HG03108 (cell line): ENCODE data around the gene TUBB4B.

Experiments used
- ATAC-seq: cut with Tn5 transposase; IDR thresholded peaks from one replicate; pipeline ENCODE4 v1.9.1; 2021; ENCODE audit warnings: moderate library complexity; ENCODE audit not compliant: unreplicated experiment

The TUBB4B gene

GRCh38 chr9:137224830-137225694, 16.0 kb upstream of the TUBB4B start, which contains the start of gene CYSRT1:
Gene CYSRT1 (plus strand): TSS chr9:137225174. CDS start chr9:137225622, 448 bp downstream.
- ATAC-seq = no peak

- no peak for ATAC-seq
Observed at GRCh38 chr9:137225699-137226331, 15.3 kb upstream of the TUBB4B start.

- no peak for ATAC-seq
Observed at GRCh38 chr9:137226338-137227053, 14.6 kb upstream of the TUBB4B start.

- no peak for ATAC-seq
Observed at GRCh38 chr9:137227054-137227852, 13.8 kb upstream of the TUBB4B start, which contains the start of gene RNF224. Gene RNF224 (plus strand): TSS chr9:137227502. CDS start chr9:137228336, 834 bp downstream.

GRCh38 chr9:137227853-137228505, 13.1 kb upstream of the TUBB4B start:
- ATAC-seq = no peak

- no peak for ATAC-seq
Observed at GRCh38 chr9:137228506-137228967, 12.6 kb upstream of the TUBB4B start.

- no peak for ATAC-seq
Observed at GRCh38 chr9:137228968-137229896, 11.9 kb upstream of the TUBB4B start.

GRCh38 chr9:137229903-137230704, 11.0 kb upstream of the TUBB4B start:
- ATAC-seq = no peak

- ATAC-seq = no peak
Observed at GRCh38 chr9:137230705-137231371, 10.2 kb upstream of the TUBB4B start, which contains the start of gene SLC34A3. Gene SLC34A3 (plus strand): TSS chr9:137230901. CDS start chr9:137231703, 802 bp downstream.

GRCh38 chr9:137231372-137232039, 9.6 kb upstream of the TUBB4B start:
- ATAC-seq = no peak

- ATAC-seq = no peak
Observed at GRCh38 chr9:137232101-137232500, 9.0 kb upstream of the TUBB4B start.

- ATAC-seq = no peak
Observed at GRCh38 chr9:137232510-137232909, 8.6 kb upstream of the TUBB4B start.

- ATAC-seq = no peak
Observed at GRCh38 chr9:137233143-137233980, 7.7 kb upstream of the TUBB4B start.

- no peak for ATAC-seq
Observed at GRCh38 chr9:137234055-137234697, 6.9 kb upstream of the TUBB4B start.

- no peak for ATAC-seq
Observed at GRCh38 chr9:137234758-137235423, 6.2 kb upstream of the TUBB4B start.
